GM21737 (cell line): ENCODE measurements around the gene LRRC39.
"Not testable (repeated sequence)": the region's sequence is repeated elsewhere in the genome, so short reads cannot be mapped to it uniquely, and the experiment has no call there.

Experiments
- ATAC-seq: cut with Tn5 transposase; IDR thresholded peaks from one replicate; pipeline ENCODE4 v1.9.1; 2021; ENCODE audit warnings: mild to moderate bottlenecking, moderate library complexity; ENCODE audit not compliant: unreplicated experiment

The LRRC39 gene

GRCh38 chr1:100178091-100178490, at the start of gene LRRC39:
Gene LRRC39 (minus strand): TSS chr1:100178256. CDS start chr1:100168516, 9,740 bp downstream.
- ATAC-seq, result no peak

DNA sequence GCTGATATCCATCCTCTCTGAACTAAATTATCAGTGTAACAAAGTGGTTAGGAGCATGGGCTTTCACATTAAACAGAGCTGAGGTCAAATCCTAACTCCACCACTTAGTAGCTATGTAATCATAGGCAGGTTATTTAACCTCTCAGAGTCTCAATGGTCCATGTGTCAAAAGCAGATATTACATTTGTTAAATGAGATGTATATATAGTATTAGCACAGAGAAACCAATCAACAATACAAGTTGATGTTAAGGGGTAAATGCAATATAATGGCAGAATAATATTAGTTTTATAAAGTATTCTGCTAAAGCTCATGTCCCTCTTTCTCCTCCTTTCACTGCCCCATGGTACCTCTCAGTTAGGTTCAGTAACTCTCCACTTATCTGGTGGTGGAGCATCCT, 44.4 kb upstream of the LRRC39 start:
- no peak for ATAC-seq

DNA sequence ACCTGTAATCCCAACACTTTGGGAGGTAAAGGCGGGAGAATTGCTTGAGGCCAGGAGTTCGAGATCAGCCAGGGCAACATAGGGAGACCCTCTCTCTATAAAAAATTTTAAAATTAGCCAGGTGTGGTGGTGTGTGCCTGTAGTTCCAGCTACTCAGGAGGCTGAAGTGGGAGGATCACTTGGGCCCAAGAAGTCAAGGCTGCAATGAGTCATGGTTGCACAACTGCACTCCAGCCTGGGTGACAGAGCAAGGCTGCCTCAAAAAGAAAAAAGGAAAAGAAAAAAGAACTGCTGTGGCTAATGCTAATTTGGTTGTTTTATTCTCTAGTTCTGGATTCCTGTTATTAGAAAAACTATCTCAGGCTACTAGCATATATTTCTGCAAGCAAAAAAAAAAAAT, 41.8 kb upstream of the LRRC39 start:
- ATAC-seq, result no peak

DNA sequence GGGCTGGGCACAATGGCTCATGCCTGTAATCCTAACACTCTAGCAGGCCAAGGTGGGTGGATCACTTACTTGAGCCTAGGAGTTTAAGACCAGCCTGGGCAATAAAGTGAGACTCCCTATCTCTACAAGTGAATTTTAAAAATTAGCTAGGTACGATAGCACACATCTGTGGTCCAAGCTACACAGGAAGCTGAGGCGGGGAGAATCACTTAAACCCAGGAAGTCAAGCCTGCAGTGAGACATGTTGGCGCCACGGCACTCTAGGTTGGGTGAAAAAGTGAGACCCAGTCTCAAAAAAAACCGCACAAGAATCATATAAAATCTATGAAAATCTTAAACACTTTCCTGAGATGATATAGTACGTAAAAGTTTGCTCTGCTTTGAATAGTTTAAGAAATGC, 41.4 kb upstream of the LRRC39 start:
- ATAC-seq, result no peak

GRCh38 chr1:100217834-100218233, 39.8 kb upstream of the LRRC39 start:
- ATAC-seq, result no peak

- no peak for ATAC-seq
Measured at GRCh38 chr1:100215101-100215500, 37.0 kb upstream of the LRRC39 start.

DNA sequence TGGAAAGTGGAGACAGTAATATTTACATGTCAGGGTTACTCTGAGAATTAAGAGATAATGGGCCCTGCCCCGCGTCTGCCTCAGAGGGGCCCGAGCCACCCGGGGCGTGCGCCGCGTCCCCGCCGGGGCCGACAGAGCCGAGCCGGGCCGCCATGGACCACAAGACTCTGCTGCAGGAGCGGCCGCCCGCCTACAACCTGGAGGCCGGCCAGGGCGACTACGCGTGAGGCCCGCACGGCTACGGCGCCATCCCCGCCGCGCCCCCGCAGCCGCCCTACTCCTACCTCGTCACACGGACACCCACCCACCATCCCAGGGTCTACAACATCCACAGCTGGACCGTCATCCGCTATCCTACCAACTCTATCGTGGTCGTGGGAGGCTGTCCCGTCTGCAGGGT, 35.1 kb upstream of the LRRC39 start:
- no peak for ATAC-seq

GRCh38 chr1:100206301-100206700, 28.2 kb upstream of the LRRC39 start:
- ATAC-seq, result no peak

DNA sequence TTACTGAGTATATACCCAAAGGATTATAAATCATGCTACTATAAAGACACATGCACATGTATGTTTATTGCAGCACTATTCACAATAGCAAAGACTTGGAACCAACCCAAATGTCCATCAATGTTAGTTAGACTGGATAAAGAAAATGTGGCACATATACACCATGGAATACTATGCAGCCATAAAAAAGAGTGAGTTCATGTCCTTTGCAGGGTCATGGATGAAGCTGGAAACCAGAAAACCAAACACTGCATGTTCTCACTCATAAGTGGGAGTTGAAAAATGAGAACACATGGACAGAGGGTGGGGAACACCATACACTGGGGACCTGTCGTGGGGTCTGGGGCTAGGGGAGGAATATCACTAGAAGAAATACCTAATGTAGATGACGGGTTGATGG, 27.5 kb upstream of the LRRC39 start:
- not testable (repeated sequence) for ATAC-seq

GRCh38 chr1:100205103-100205502, 27.0 kb upstream of the LRRC39 start:
- not testable (repeated sequence) for ATAC-seq

DNA sequence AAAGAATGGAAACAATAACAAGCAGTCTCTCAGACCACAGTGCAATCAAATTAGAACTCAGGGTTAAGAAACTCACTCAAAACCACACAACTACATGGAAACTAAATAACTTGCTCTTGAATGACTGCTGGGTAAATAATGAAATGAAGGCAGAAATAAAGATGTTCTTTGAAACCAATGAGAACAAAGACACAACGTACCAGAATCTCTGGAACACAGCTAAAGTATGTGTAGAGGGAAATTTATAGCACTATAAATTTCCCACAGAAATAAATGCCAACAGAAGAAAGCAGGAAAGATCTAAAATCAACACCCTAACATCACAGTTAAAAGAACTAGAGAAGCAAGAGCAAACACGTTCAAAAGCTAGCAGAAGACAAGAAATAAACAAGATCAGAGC, 24.6 kb upstream of the LRRC39 start:
- ATAC-seq, result not testable (repeated sequence)

GRCh38 chr1:100200060-100200459, 22.0 kb upstream of the LRRC39 start:
- not testable (repeated sequence) for ATAC-seq

DNA sequence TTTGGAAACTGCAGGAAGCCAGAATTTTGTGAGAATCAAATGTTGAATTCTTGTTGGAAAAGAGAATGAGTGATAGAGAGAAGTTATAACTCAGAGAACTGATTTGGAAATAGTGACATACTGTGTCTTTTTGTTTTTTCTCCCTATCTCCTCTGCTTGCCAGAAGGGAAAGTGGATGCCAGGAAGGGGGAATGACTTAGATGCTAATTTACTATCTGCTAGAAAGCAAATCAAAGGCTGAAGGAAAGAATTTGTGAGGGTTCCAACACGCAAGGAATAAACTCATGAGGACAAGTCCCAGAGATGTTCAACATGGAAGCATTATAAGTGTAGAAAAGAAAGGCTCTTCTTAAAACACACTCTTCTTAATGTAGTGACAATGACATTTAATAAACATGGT, 20.5 kb upstream of the LRRC39 start:
- ATAC-seq, result no peak

GRCh38 chr1:100188617-100189016, 10.6 kb upstream of the LRRC39 start:
- ATAC-seq, result no peak

- no peak for ATAC-seq
Measured at GRCh38 chr1:100187912-100188311, 9.9 kb upstream of the LRRC39 start.

- peak; percentile 82 for ATAC-seq
Measured at GRCh38 chr1:100184536-100184935, 6.5 kb upstream of the LRRC39 start.

DNA sequence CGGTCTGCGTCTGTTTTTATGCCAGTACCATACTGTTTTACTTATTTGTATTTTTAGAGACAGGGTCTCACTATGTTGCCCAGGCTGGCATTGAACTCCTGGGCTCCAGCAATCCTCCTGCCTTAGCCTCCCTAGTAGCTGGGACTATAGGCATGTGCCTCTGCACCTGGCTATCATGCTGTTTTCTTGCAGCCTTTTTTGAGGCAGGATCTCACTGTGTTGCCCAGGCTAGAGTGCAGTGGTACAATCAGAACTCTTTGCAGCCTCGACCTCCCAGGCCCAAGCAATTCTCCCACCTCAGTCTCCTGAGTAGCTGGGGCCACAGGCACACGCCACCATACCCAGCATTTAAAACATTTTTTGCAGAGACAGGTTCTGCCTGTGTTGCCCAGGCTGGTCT, 5.3 kb upstream of the LRRC39 start:
- ATAC-seq, result no peak

GRCh38 chr1:100177295-100178041, 588 bp downstream of the LRRC39 start:
- ATAC-seq, result no peak

- no peak for ATAC-seq
Measured at GRCh38 chr1:100168051-100168450, 10.0 kb downstream of the LRRC39 start.

GRCh38 chr1:100164702-100165101, 13.4 kb downstream of the LRRC39 start:
- no peak for ATAC-seq

DNA sequence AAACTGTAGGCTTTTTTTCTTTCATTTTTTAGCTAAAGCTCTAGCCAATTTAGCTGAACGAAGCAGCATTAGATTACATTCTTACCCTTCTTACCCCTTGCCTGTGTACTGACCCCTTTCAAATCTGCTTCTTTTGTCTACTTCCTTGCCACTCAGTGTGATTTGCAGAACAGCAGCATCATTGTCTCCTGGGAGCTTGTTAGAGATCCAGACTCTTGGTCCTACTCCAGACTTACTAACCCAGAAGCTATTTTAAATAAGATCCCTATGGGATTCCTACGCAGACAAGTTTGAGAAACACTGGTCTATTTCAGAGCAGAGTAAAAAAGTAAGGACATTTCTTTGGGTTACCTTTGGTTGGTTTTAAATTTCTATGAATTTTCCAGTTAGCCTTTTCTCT, 13.8 kb downstream of the LRRC39 start:
- no peak for ATAC-seq

GRCh38 chr1:100162881-100163280, 15.2 kb downstream of the LRRC39 start:
- ATAC-seq, result no peak

DNA sequence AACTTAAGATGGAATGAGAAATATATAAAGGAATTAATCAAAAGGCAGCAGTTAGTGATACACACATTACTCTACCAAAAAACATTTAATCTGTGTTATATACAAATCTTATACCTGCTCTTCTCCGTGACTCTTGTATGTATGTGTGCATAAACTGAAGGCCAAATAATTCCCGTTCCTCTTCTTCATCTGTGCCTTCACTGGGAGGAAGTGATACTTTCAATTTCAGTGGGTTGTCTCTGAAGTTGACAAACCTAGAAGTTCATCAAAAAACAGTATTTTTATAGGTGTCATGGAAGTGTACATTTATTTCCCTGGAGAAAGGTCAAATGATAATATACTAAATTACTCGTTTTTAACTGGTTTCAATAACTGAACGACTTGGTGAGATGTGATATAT, 25.8 kb downstream of the LRRC39 start:
- peak; percentile 78 for ATAC-seq
